Prostate gland (tissue), 2 donors: Measurements from ENCODE around the gene FAM111B. TPM values are rescaled to one million over a fixed set of nuclear protein-coding genes. Genes with fewer than 3 reads are reported as not detected.
"Not testable (repeated sequence)": the region's sequence is repeated elsewhere in the genome, so short reads cannot be mapped to it uniquely, and the experiment has no call there.

Source experiments
- DNase-seq: peaks from one replicate; pipeline ENCODE4 v3.0.0-alpha.2; 2019; ENCODE audit warnings: low spot score
- H3K27ac ChIP-seq, 2 donors: fragments of 200-600 bp; sonication (generic); 2 replicates each; pipeline ENCODE4 v1.5.1; 2017 to 2019
- H3K27me3 ChIP-seq: fragments of 200-600 bp; sonication (generic); replicated peaks from 2 replicates; pipeline ENCODE4 v1.5.1; 2019; ENCODE audit not compliant: insufficient read depth
- H3K36me3 ChIP-seq, 2 donors: fragments of 200-600 bp; sonication (generic); 1 replicate in 1 of 2; 2 replicates in 1 of 2; pipeline versions ENCODE4 v1.5.1 to v1.8.1; 2017 to 2019
- H3K4me1 ChIP-seq: fragments of 200-600 bp; sonication (generic); replicated peaks from 2 replicates; pipeline ENCODE4 v1.5.1; 2019
- H3K4me3 ChIP-seq, 2 donors: fragments of 200-600 bp; sonication (generic); 2 replicates each; pipeline ENCODE4 v1.5.1; 2017 to 2019
- H3K9me3 ChIP-seq: fragments of 200-600 bp; sonication (generic); 2 replicates; pipeline ENCODE4 v1.5.1; 2017
- CTCF ChIP-seq, 4 experiments: fragments of 200-600 bp in 2 of 4; fragments of 450-650 bp in 2 of 4; sonication (generic) in 2 of 4; IDR thresholded peaks; 1 replicate in 3 of 4; 2 replicates in 1 of 4; pipeline ENCODE4 v1.5.1; 2016 to 2019; ENCODE audit warnings: antibody characterized with exemption in 4 of 4, mild to moderate bottlenecking in 2 of 4, moderate library complexity in 2 of 4
- POLR2A ChIP-seq: fragments of 450-650 bp; IDR thresholded peaks from one replicate; pipeline ENCODE4 v1.6.1; 2016; ENCODE audit warnings: antibody characterized with exemption, mild to moderate bottlenecking
- POLR2AphosphoS5 ChIP-seq: sonication (generic); formaldehyde crosslinking; IDR thresholded peaks from one replicate; pipeline ENCODE4 v1.6.1; 2017; ENCODE audit warnings: antibody characterized with exemption
- WGBS: methylation state at CpG from one replicate; pipeline ENCODE4 v1.1.5; 2018; 5-methylcytosine and 5-hydroxymethylcytosine counted together
- intact Hi-C: fragments of 100-400 bp; cut with DNase I; formaldehyde crosslinking; loops from one replicate; pipeline ENCODE4 v1.14.2; 2022
- total RNA-seq, 2 donors: library from RNA; depleted of rRNA; stranded (reverse); fragments of >200 nt; gene quantifications; one replicate each; pipeline ENCODE4 v1.1.0, GENCODE V29; 2016

The FAM111B gene
- total RNA-seq, 2 donors from 2014 or later = 0.62 to 1.4 TPM

GRCh38 chr11:59088162-59088561 is 18.9 kb upstream of the FAM111B start:
- no peaks in the 10 kb centered on the region for H3K36me3 ChIP-seq
- no peak overlapping the region for H3K4me3 ChIP-seq
- WGBS = 87% methylated on average over 4 of the region's 4 CpGs
- intact Hi-C loops = no loop called here
- no peaks in the 10 kb centered on the region for H3K27me3 ChIP-seq
- DNase-seq = no peak
- no peaks in the 10 kb centered on the region for H3K9me3 ChIP-seq
- no peak overlapping the region for H3K27ac ChIP-seq
- no peak for TF ChIP-seq POLR2AphosphoS5
- no peak for TF ChIP-seq POLR2A
- TF ChIP-seq CTCF (IDR thresholded peaks at IDR 0.05) = no peak
- no peaks in the 10 kb centered on the region for H3K4me1 ChIP-seq

GRCh38 chr11:59093576-59093975 is 13.5 kb upstream of the FAM111B start:
- H3K27me3 ChIP-seq, DNase-seq, H3K4me1 ChIP-seq, H3K36me3 ChIP-seq, H3K27ac ChIP-seq, H3K4me3 ChIP-seq, H3K9me3 ChIP-seq, intact Hi-C loops: not testable (repeated sequence)

DNA sequence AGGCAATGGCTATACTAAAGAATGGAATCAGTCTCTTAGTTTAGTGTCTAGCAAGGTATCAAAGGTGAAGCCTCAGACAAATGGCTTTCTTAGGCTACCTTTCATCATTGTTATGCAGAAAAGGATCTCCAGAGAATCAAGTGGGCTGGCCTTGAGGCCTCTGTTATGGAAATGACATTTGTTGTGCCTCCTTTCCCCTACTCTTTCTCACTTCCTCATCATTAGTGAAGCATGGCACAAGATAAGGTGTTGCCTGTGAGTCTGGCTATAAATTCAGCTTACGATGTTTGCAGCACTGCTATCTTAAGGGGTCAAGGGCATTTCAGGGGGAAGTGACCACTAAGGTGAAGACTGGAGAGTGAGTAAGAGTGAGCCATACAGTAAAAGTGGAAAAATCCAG is 11.8 kb upstream of the FAM111B start:
- H3K36me3 ChIP-seq, H3K4me1 ChIP-seq, H3K27me3 ChIP-seq, H3K27ac ChIP-seq, DNase-seq, intact Hi-C loops, H3K9me3 ChIP-seq, H3K4me3 ChIP-seq: not testable (repeated sequence)
- 58% methylated on average over 1 of the region's 1 CpG for WGBS

DNA sequence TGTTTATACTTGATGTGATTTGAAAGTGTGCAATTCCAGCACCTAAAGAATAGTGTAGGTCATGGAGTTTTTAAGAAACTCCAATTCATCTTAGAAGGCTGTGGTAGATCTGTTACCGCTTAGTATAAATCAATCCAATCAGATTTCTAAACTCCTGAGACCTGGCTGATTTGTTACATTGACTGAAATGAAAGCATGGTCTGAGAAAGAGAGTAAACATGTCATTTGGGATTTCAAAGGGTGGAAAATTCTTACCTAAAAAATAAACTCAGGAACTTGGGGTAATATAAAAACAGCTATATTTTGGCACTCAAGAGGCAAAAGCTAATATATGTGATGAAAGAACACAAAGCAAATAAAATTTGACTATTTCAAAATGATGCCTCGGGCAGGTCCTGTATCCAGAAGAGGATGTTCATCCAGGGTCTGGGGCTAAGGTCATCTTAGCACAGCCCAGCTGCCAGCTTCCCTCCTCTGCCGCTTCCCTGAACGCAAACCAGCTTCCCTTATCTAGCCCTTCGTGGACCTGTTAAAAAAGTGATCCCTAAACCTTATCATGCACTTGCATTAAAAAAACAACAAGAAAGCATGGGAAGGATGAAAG is 11.0 kb upstream of the FAM111B start:
- H3K36me3 ChIP-seq, H3K27ac ChIP-seq, H3K27me3 ChIP-seq, H3K9me3 ChIP-seq, H3K4me3 ChIP-seq, DNase-seq, H3K4me1 ChIP-seq, intact Hi-C loops: not testable (repeated sequence)
- 86% methylated on average over 5 of the region's 5 CpGs for WGBS

DNA sequence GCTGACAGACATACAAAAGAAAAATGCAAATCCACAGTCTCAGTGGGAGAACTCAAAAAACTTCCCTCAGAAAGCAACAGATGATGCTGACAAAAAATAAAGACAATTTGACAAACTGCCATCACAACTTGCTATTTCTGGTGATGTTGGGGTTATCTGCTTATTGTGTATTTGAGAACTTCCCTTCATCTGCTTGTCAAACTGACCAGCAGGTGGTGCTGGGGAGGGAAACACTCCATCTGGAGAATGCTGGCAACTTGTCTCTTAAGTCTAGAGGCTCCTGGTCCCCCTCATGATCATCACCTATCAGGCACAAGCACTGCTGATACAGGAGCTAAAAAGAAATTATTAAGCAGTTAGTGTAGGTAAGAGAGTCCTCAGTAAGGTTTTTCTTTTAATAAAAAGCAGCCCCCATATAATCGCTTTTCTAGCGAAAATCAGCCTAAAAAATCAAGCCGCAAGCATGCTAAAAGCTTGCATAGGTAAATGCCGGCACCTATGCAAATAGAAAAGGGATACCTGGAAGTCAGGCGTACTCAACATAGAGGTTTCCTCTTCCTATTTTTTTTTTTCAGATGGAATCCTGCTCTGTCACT is 9.8 kb upstream of the FAM111B start:
- no peak overlapping the region for H3K27ac ChIP-seq
- no peaks in the 10 kb centered on the region for H3K36me3 ChIP-seq
- H3K4me3 ChIP-seq = no peak overlapping the region
- intact Hi-C loops = no loop called here
- TF ChIP-seq CTCF (IDR thresholded peaks at IDR 0.05) = peak in 3 of 4 experiments; percentile 37 to 49 (median 46)
- TF ChIP-seq POLR2A = no peak
- TF ChIP-seq POLR2AphosphoS5 = no peak
- WGBS = 94% methylated on average over 5 of the region's 5 CpGs
- no peaks in the 10 kb centered on the region for H3K9me3 ChIP-seq
- no peaks in the 10 kb centered on the region for H3K4me1 ChIP-seq
- peak; percentile 36 for DNase-seq
- no peaks in the 10 kb centered on the region for H3K27me3 ChIP-seq

- H3K4me1 ChIP-seq, intact Hi-C loops, H3K9me3 ChIP-seq, H3K4me3 ChIP-seq, H3K27me3 ChIP-seq, H3K36me3 ChIP-seq: not testable (repeated sequence)
- peak; percentile 46 for TF ChIP-seq POLR2AphosphoS5
- 24% methylated on average over 8 of the region's 8 CpGs for WGBS
- peak overlapping the region in 1 of 2 donors; percentile 15 for H3K27ac ChIP-seq
- peak; percentile 71 for DNase-seq
These were observed 9.1 kb upstream of the FAM111B start for GRCh38 chr11:59097938-59098337.

GRCh38 chr11:59102259-59102765 is 4.7 kb upstream of the FAM111B start:
- WGBS = 6% methylated on average over 23 of the region's 23 CpGs
- H3K27me3 ChIP-seq = no peaks in the 10 kb centered on the region
- peak overlapping the region in 1 of 2 donors; percentile 18 for H3K27ac ChIP-seq
- intact Hi-C loops = no loop called here
- H3K9me3 ChIP-seq = no peaks in the 10 kb centered on the region
- DNase-seq = peak; percentile 53
- TF ChIP-seq CTCF (IDR thresholded peaks at IDR 0.05) = peak in 3 of 4 experiments; percentile 16 to 43 (median 37)
- no peak for TF ChIP-seq POLR2AphosphoS5
- H3K36me3 ChIP-seq = no peaks in the 10 kb centered on the region
- peak overlapping the region; percentile 10 to 14 for H3K4me3 ChIP-seq
- H3K4me1 ChIP-seq = peaks cover 5% of the 10 kb centered on the region

DNA sequence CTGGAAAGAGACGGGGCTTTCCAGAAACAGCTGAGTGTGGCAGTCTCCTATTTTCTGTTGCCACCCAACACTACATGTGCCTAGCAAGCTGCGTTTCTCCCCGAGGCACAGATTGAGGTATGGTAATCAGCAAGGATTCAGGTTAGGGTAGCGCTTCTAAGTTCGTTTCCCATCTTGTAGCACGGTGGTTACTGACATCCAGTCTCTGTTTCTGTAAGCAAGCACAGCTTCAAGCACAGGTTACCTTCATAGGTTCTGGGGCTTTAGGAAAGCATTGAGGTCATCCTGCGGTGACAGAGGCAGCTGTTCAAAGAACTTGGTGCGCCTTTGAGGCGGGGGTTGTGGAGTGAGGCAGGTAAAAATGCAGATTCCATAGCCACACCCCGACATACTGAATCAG is 684 bp downstream of the FAM111B start:
- H3K27ac ChIP-seq, H3K4me1 ChIP-seq, H3K9me3 ChIP-seq, H3K4me3 ChIP-seq, intact Hi-C loops, H3K27me3 ChIP-seq, DNase-seq, H3K36me3 ChIP-seq: not testable (repeated sequence)
- WGBS = 25% methylated on average over 10 of the region's 10 CpGs
